Measurements from ENCODE around the gene MARS1. TPM values are rescaled to one million over a fixed set of nuclear protein-coding genes. Genes with fewer than 3 reads are reported as not detected.
"Not testable (repeated sequence)": the region's sequence is repeated elsewhere in the genome, so short reads cannot be mapped to it uniquely, and the experiment has no call there.

The MARS1 gene
- total RNA-seq, 1 donor from 2014 or later = 73.1 TPM

DNA sequence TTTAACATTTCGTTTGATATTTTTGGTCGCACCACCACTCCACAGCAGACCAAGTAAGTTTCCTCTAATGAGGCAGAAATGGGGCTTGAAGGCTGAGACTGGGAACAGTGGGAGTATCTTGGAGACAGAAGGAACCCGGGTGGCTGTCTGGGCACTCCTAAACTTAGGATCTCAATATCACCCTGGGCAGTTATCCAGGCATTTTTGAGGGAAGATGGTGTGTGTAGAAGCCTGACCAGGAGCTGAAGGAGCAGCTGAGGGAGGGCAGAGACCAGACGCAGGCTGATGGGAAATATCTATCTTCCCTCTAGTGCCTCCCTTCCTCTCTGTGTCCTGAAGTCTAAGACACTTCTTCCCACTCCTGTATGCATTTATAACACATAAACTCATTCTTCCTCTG is 10.7 kb downstream of the MARS1 start:
- TF ChIP-seq, protein P1, sequence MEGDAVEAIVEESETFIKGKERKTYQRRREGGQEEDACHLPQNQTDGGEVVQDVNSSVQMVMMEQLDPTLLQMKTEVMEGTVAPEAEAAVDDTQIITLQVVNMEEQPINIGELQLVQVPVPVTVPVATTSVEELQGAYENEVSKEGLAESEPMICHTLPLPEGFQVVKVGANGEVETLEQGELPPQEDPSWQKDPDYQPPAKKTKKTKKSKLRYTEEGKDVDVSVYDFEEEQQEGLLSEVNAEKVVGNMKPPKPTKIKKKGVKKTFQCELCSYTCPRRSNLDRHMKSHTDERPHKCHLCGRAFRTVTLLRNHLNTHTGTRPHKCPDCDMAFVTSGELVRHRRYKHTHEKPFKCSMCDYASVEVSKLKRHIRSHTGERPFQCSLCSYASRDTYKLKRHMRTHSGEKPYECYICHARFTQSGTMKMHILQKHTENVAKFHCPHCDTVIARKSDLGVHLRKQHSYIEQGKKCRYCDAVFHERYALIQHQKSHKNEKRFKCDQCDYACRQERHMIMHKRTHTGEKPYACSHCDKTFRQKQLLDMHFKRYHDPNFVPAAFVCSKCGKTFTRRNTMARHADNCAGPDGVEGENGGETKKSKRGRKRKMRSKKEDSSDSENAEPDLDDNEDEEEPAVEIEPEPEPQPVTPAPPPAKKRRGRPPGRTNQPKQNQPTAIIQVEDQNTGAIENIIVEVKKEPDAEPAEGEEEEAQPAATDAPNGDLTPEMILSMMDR (IDR thresholded peaks at IDR 0.05; ENCODE audit: borderline replicate concordance) = no peak
- H3K27ac ChIP-seq (replicated peaks) = no peak overlapping the region
- no peaks in the 10 kb centered on the region for H3K27me3 ChIP-seq (ENCODE audit: low read depth)
- intact Hi-C loops (cut with micrococcal nuclease) = no loop called here
- DNase-seq = no peak
- H3K36me3 ChIP-seq = peaks cover 77% of the 10 kb centered on the region
- no peaks in the 10 kb centered on the region for H3K9me3 ChIP-seq (replicated peaks)
- no peaks in the 10 kb centered on the region for H3K4me1 ChIP-seq
- H3K4me3 ChIP-seq = no peak overlapping the region

DNA sequence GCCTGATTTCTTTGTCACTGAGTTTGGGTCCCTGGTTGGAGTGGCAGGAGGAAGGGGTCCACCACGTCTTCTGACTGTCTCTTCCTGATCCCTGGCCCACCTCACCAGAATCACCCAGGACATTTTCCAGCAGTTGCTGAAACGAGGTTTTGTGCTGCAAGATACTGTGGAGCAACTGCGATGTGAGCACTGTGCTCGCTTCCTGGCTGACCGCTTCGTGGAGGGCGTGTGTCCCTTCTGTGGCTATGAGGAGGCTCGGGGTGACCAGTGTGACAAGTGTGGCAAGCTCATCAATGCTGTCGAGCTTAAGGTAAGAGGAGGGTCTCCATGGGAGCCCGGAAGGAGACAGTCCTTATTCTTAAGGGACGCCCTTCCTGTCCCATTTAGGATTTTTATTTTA is 12.3 kb downstream of the MARS1 start:
- no peaks in the 10 kb centered on the region for H3K9me3 ChIP-seq (replicated peaks)
- no peak overlapping the region for H3K27ac ChIP-seq (replicated peaks)
- intact Hi-C loops (cut with micrococcal nuclease) = no loop called here
- H3K27me3 ChIP-seq (ENCODE audit: low read depth) = no peaks in the 10 kb centered on the region
- no peaks in the 10 kb centered on the region for H3K4me1 ChIP-seq
- TF ChIP-seq, protein P1 (IDR thresholded peaks at IDR 0.05; ENCODE audit: borderline replicate concordance) = no peak
- peaks cover 89% of the 10 kb centered on the region for H3K36me3 ChIP-seq
- no peak for DNase-seq
- H3K4me3 ChIP-seq = no peak overlapping the region

DNA sequence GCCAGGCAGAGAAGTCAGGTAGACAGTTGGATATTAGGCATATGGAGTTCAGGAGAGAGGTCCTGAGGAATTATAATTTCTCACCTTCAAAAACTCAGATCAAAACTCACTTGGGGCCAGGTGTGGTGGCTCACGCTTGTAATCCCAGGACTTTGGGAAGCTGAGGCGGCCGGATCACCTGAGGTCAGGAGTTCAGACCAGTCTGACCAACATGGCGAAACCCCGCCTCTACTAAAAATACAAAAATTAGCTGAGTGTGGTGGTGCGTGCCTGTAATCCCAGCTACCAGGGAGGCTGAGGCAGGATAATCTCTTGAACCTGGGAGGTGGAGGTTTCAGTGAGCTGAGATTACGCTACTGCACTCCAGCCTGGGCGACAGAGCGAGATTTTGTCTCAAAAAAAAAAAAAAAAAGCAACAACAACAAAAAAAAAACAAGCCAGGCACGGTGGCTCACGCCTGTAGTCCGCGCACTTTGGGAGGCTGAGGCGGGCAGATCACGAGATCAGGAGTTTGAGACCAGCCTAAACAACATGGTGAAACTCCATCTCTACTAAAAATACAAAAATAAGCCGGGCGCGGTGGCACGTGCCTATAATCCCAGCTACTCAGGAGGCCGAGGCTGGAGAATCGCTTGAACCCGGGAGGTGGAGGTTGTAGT is 14.6 kb downstream of the MARS1 start:
- intact Hi-C loops (cut with micrococcal nuclease); H3K9me3 ChIP-seq (replicated peaks); DNase-seq; H3K4me3 ChIP-seq; H3K27me3 ChIP-seq (ENCODE audit: low read depth); H3K27ac ChIP-seq (replicated peaks); H3K4me1 ChIP-seq: not testable (repeated sequence)
- H3K36me3 ChIP-seq = peaks cover 87% of the 10 kb centered on the region

DNA sequence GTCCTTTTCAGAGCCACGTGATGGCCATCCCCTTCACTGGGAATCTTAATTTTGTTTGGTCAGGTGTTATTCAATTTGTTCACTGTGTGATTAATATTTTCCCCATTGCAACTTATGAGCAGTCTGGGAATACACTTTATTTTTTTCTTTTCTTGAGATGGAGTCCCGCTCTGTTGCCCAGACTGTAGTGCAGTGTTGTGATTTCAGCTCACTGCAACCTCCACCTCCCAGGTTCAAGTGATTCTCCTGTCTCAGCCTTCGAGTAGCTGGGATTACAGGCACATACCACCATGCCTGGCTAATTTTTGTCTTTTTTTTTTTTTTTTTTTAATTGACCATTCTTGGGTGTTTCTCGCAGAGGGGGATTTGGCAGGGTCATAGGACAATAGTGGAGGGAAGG is 18.7 kb downstream of the MARS1 start:
- intact Hi-C loops (cut with micrococcal nuclease); H3K4me3 ChIP-seq; DNase-seq; H3K9me3 ChIP-seq (replicated peaks); H3K27ac ChIP-seq (replicated peaks); H3K27me3 ChIP-seq (ENCODE audit: low read depth); H3K4me1 ChIP-seq: not testable (repeated sequence)
- H3K36me3 ChIP-seq = peaks cover 72% of the 10 kb centered on the region

DNA sequence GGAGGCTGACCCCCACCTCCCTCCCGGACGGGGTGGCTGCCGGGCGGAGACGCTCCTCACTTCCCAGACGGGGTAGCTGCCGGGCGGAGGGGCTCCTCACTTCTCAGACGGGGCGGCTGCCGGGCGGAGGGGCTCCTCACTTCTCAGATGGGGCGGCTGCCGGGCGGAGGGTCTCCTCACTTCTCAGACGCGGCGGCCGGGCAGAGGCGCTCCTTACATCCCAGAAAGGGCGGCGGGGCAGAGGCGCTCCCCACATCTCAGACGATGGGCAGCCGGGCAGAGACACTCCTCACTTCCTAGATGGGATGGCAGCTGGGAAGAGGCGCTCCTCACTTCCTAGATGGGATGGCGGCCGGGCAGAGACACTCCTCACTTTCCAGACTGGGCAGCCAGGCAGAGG is 19.9 kb downstream of the MARS1 start:
- H3K4me1 ChIP-seq; H3K9me3 ChIP-seq (replicated peaks); DNase-seq; H3K27ac ChIP-seq (replicated peaks); H3K4me3 ChIP-seq; intact Hi-C loops (cut with micrococcal nuclease); H3K27me3 ChIP-seq (ENCODE audit: low read depth): not testable (repeated sequence)
- H3K36me3 ChIP-seq = peaks cover 73% of the 10 kb centered on the region

DNA sequence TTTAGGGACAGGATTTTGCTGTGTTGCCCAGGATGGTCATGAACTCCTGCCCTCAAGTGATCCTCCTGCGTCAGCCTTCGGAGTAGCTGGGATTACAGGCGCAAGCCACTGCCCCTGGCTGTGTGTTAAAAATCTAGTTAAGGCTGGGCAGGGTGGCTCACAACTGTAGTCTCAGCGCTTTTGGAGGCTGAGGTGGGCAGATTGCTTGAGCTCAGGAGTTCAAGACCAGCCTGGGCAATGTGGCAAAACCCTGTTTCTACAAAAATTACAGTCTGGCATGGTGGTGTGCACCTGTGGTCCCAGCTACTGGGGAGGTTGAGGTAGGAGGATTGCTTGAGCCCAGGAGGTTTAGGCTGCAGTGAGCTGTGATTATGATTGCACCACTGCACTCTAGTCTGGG is 23.3 kb downstream of the MARS1 start:
- Histone ChIP-seq H3K9me3 (replicated peaks) (no peaks in the 10 kb centered on the region), H3K27me3 (ENCODE audit: low read depth) (no peaks in the 10 kb centered on the region), H3K4me1 (peaks cover 8% of the 10 kb centered on the region), H3K36me3 (peaks cover 73% of the 10 kb centered on the region), H3K27ac (replicated peaks) (no peak overlapping the region), H3K4me3 (no peak overlapping the region)
- intact Hi-C loops (cut with micrococcal nuclease) = no loop called here
- TF ChIP-seq, protein P1 (IDR thresholded peaks at IDR 0.05; ENCODE audit: borderline replicate concordance) = no peak
- no peak for DNase-seq

DNA sequence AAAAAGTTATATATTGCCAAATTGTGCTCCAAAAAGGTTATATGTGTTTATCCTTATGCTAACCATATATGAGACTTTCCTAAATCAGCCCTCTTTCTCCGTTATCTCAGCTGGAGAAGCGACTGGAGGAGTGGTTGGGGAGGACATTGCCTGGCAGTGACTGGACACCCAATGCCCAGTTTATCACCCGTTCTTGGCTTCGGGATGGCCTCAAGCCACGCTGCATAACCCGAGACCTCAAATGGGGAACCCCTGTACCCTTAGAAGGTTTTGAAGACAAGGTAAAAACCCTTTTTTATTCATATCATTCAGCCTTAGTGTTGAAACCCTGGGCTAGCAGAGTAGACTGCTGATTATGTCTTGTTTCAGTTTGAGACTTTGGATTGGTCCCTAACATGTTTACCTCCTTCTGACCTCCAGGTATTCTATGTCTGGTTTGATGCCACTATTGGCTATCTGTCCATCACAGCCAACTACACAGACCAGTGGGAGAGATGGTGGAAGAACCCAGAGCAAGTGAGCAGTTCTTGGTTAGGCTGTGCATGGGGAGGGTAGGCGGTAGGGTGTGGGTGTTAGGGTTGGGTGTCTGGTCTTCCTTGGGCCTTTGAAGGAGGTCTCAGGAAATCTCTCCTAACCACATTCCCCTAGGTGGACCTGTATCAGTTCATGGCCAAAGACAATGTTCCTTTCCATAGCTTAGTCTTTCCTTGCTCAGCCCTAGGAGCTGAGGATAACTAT is 23.9 kb downstream of the MARS1 start:
- H3K27me3 ChIP-seq (ENCODE audit: low read depth) = no peaks in the 10 kb centered on the region
- H3K9me3 ChIP-seq (replicated peaks) = no peaks in the 10 kb centered on the region
- H3K27ac ChIP-seq (replicated peaks) = no peak overlapping the region
- TF ChIP-seq, protein P1 (IDR thresholded peaks at IDR 0.05; ENCODE audit: borderline replicate concordance) = no peak
- no peak for DNase-seq
- peaks cover 75% of the 10 kb centered on the region for H3K36me3 ChIP-seq
- H3K4me1 ChIP-seq = peaks cover 13% of the 10 kb centered on the region
- intact Hi-C loops (cut with micrococcal nuclease) = no loop called here
- no peak overlapping the region for H3K4me3 ChIP-seq

Measured in left ventricle myocardium inferior (tissue), 1 donor.